Right cardiac atrium (tissue), 5 donors: Measurements from ENCODE around the gene SOCS4. TPM values are rescaled to one million over a fixed set of nuclear protein-coding genes. Genes with fewer than 3 reads are reported as not detected.
"Not testable (repeated sequence)": the region's sequence is repeated elsewhere in the genome, so short reads cannot be mapped to it uniquely, and the experiment has no call there.

Source experiments
- ATAC-seq, 2 donors: fragments of 200-7000 bp; cut with Tn5 transposase; one replicate each; pipeline versions ENCODE4 v1.8.0 to v1.9.1; 2020; ENCODE audit warnings: moderate library complexity in 2 of 2, mild to moderate bottlenecking in 1 of 2
- DNase-seq, 3 donors: peaks; one replicate each; pipeline ENCODE4 v3.0.0-alpha.2; 2020
- H3K27ac ChIP-seq: one replicate; pipeline ENCODE4 v1.5.1; 2013; ENCODE audit warnings: mild to moderate bottlenecking, low read length, control low read depth, moderate library complexity
- H3K27me3 ChIP-seq: one replicate; pipeline ENCODE4 v1.6.1; 2013; ENCODE audit not compliant: control insufficient read depth, insufficient read depth
- H3K4me1 ChIP-seq: one replicate; pipeline ENCODE4 v1.6.1; 2013; ENCODE audit warnings: low read length; ENCODE audit not compliant: control insufficient read depth, insufficient read depth
- H3K4me3 ChIP-seq: one replicate; pipeline ENCODE4 v1.5.1; 2013; ENCODE audit warnings: low read length, control low read depth
- H3K9me3 ChIP-seq: one replicate; pipeline ENCODE4 v1.6.1; 2013; ENCODE audit warnings: low read length; ENCODE audit not compliant: control insufficient read depth
- WGBS: extraction: QIAGEN DNeasy Blood & Tissue Kit; methylation state at CpG from one replicate; pipeline ENCODE4 v1.1.7; 2013; 5-methylcytosine and 5-hydroxymethylcytosine counted together
- intact Hi-C, 4 donors: fragments of 100-400 bp; cut with DNase I; formaldehyde crosslinking; loops; one replicate each; pipeline versions ENCODE4 v1.11.0 to v1.14.0; 2022 to 2023
- polyA plus RNA-seq: library from polyadenylated mRNA; stranded (reverse); fragments of 200-250 nt; gene quantifications from one replicate; pipeline ENCODE4 v1.2.3, GENCODE V29; 2013
- total RNA-seq, 4 donors: library from RNA; stranded (reverse); fragmentation: NEBNext Ultra II Directional; extraction: Animal tissue kit (Norgen Biotek cat#: 25700); gene quantifications; one replicate each; pipeline ENCODE4 v1.2.1, GENCODE V29; 2021
- donor health status: healthy with polysubstance abuse.
- donor health status: DM: no; HTN: yes; CAD: no.
- donor health status: DM: no; HTN: no; CAD: no.
- donor health status: DM: no; HTN: yes; CAD: no; lungs with severe emphysema.
- donor health status: DM: yes; HTN: yes; CAD: no.

Gene SOCS4
- total and polyA plus RNA-seq, 5 donors = 5.7 to 29.7 (median 21.8) TPM

DNA sequence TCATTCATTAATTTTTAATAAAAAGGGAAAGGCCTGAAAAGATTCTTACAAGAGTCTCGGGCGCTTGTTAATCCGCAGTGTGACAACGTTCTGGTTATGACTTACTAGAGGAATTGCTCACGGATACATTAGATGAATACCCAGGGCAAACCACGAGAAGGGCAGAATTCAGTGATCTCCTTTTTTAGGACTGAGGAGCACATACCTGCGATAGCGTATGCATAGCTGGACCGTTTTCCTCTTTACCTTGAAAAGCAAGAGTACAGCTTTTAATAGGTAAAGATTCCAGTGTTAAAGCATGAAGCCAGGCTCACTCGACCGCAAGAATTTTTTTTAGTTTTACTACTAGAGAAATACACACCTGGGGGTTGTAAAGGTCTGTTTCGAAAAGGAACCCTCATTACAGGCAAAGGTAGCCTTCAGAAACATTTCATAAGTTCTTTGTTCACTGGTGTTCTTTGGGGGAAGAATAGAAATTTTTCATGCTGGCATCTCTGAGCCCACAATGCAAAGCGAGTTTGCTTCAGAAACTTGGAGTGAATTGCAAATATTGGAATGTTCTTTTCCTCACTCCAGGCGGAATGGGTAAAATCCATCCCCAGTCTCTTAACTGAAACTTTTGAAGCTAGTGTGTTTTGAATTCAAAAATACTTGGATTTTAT lies 25.4 kb downstream of the SOCS4 start:
- Histone ChIP-seq H3K27me3 (no peaks in the 10 kb centered on the region), H3K4me3 (peak overlapping the region; percentile 62), H3K4me1 (peaks cover 3% of the 10 kb centered on the region), H3K9me3 (no peaks in the 10 kb centered on the region), H3K27ac (peak overlapping the region; percentile 95)
- WGBS = 6% methylated on average over 14 of the region's 14 CpGs
- intact Hi-C loops = no loop called here
- ATAC-seq (no peak), DNase-seq (no peak)

- no peaks in the 10 kb centered on the region for H3K27me3 ChIP-seq
- peaks cover 3% of the 10 kb centered on the region for H3K4me1 ChIP-seq
- ATAC-seq (no peak), DNase-seq (no peak)
- no peak overlapping the region for H3K27ac ChIP-seq
- intact Hi-C loops = no loop called here
- peak overlapping the region; percentile 62 for H3K4me3 ChIP-seq
- WGBS = 69% methylated on average over 6 of the region's 6 CpGs
- no peaks in the 10 kb centered on the region for H3K9me3 ChIP-seq
These were observed 26.0 kb downstream of the SOCS4 start for GRCh38 chr14:55053018-55053417.

GRCh38 chr14:55053500-55053899 lies 26.5 kb downstream of the SOCS4 start:
- H3K9me3 ChIP-seq = no peaks in the 10 kb centered on the region
- no peaks in the 10 kb centered on the region for H3K27me3 ChIP-seq
- peaks cover 3% of the 10 kb centered on the region for H3K4me1 ChIP-seq
- no peak overlapping the region for H3K27ac ChIP-seq
- intact Hi-C loops = no loop called here
- ATAC-seq (no peak), DNase-seq (no peak)
- WGBS = 90% methylated on average over 7 of the region's 7 CpGs
- H3K4me3 ChIP-seq = no peak overlapping the region

GRCh38 chr14:55054098-55054497 lies 27.1 kb downstream of the SOCS4 start:
- no peak overlapping the region for H3K27ac ChIP-seq
- intact Hi-C loops = no loop called here
- WGBS = 98% methylated on average over 13 of the region's 13 CpGs
- ATAC-seq (no peak), DNase-seq (no peak)
- H3K27me3 ChIP-seq = no peaks in the 10 kb centered on the region
- peaks cover 3% of the 10 kb centered on the region for H3K4me1 ChIP-seq
- no peak overlapping the region for H3K4me3 ChIP-seq
- no peaks in the 10 kb centered on the region for H3K9me3 ChIP-seq

DNA sequence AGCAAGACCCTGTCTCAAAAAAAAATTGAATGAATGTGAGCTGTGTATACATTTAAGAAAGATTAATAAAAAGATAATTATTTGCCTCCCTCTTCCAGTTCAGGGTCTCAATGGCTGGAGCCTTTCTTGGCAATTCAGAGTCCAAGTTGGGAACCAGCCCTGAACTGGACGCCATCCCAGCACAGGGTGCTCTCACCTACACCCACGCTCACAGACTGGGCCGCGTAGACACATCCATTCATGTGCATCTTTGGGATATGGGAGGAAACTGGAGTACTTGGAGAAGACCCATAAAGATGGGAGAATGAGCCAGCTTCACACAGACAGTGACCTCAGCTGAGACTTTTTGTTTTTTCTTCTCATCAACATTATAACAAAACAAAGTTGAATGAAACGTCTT lies 30.9 kb downstream of the SOCS4 start:
- intact Hi-C loops = no loop called here
- H3K27me3 ChIP-seq = no peaks in the 10 kb centered on the region
- H3K9me3 ChIP-seq = no peaks in the 10 kb centered on the region
- DNase-seq (no peak), ATAC-seq (no peak)
- H3K4me1 ChIP-seq = peaks cover 3% of the 10 kb centered on the region
- H3K27ac ChIP-seq = no peak overlapping the region
- 77% methylated on average over 5 of the region's 5 CpGs for WGBS
- no peak overlapping the region for H3K4me3 ChIP-seq

GRCh38 chr14:55059333-55059732 lies 32.3 kb downstream of the SOCS4 start:
- DNase-seq (no peak), ATAC-seq (no peak)
- Histone ChIP-seq H3K4me1 (peaks cover 3% of the 10 kb centered on the region), H3K4me3 (no peak overlapping the region), H3K9me3 (no peaks in the 10 kb centered on the region), H3K27me3 (no peaks in the 10 kb centered on the region), H3K27ac (no peak overlapping the region)
- intact Hi-C loops = no loop called here
- WGBS = 94% methylated on average over 5 of the region's 5 CpGs

GRCh38 chr14:55062517-55063351 lies 35.7 kb downstream of the SOCS4 start:
- ATAC-seq (peak; percentile 72 to 75), DNase-seq (peak; percentile 63 to 77 (median 67))
- Histone ChIP-seq H3K9me3 (no peaks in the 10 kb centered on the region), H3K27me3 (no peaks in the 10 kb centered on the region), H3K27ac (no peak overlapping the region), H3K4me3 (no peak overlapping the region), H3K4me1 (peaks cover 3% of the 10 kb centered on the region)
- 63% methylated on average over 11 of the region's 11 CpGs for WGBS
- intact Hi-C loops = no loop called here

GRCh38 chr14:55064896-55065295 lies 37.9 kb downstream of the SOCS4 start:
- H3K4me1 ChIP-seq, H3K9me3 ChIP-seq, H3K27ac ChIP-seq, H3K27me3 ChIP-seq, H3K4me3 ChIP-seq, ATAC-seq, DNase-seq, intact Hi-C loops: not testable (repeated sequence)
- WGBS = 81% methylated on average over 2 of the region's 2 CpGs

GRCh38 chr14:55065411-55065810 lies 38.4 kb downstream of the SOCS4 start:
- DNase-seq (no peak), ATAC-seq (no peak)
- no peaks in the 10 kb centered on the region for H3K9me3 ChIP-seq
- no peak overlapping the region for H3K4me3 ChIP-seq
- H3K27me3 ChIP-seq = no peaks in the 10 kb centered on the region
- 57% methylated on average over 2 of the region's 2 CpGs for WGBS
- intact Hi-C loops = no loop called here
- H3K27ac ChIP-seq = peak overlapping the region; percentile 23
- peaks cover 3% of the 10 kb centered on the region for H3K4me1 ChIP-seq

DNA sequence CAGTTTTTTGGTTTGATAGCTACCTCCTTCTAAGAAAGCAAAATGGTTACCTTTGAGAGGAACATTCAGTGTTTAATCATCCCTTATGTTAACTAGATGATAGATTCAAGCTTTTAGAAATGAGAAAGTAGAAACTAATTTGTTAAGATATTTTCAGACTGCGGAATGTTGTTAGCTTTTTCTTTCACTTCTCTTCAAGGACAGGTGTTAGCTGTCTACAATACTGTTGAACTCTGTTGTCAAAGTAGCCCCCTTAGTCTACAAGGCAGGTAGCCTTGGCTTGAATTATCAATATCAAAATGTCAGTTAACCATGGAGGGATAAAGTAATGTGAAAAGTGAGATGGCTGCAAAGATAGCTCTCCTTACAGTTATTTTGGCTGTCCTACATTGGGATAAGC lies 39.2 kb downstream of the SOCS4 start:
- peaks cover 2% of the 10 kb centered on the region for H3K4me1 ChIP-seq

DNA sequence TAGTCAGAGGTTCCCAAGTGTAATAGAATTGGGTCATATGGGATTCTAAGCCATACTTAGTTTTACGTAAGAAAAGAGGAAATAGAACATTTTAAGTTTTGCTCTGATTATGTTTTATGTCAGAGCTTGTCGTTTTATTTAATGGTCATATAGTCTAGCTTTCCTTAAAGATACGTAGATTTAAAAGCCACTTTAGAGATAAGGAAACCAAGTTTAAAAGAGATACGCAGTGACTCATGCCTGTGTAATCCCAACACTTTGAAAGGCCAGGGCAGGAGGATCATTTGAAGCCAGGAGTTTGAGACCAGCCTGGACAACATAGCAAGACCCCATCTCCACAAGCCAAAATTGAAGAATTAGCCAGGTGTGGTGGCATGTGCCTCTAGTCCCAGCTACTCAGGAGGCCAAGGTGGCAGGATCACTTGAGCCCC lies 44.0 kb downstream of the SOCS4 start:
- peaks cover 1% of the 10 kb centered on the region for H3K4me1 ChIP-seq
- H3K27me3 ChIP-seq = no peaks in the 10 kb centered on the region
- no peaks in the 10 kb centered on the region for H3K9me3 ChIP-seq
- 70% methylated on average over 4 of the region's 4 CpGs for WGBS
- no peak for DNase-seq
- H3K27ac ChIP-seq = peak overlapping the region; percentile 70
- intact Hi-C loops = no loop called here
- ATAC-seq = peak in 1 of 2 donors; percentile 2
- H3K4me3 ChIP-seq = no peak overlapping the region

More for the DNA sequence above, 39.2 kb downstream of the SOCS4 start:
- Histone ChIP-seq H3K27me3 (no peaks in the 10 kb centered on the region), H3K4me3 (no peak overlapping the region), H3K27ac (no peak overlapping the region), H3K9me3 (no peaks in the 10 kb centered on the region)
- intact Hi-C loops = no loop called here
- 97% methylated on average over 1 of the region's 1 CpG for WGBS
- ATAC-seq (no peak), DNase-seq (no peak)
